ENCODE results near the gene EPYC. TPM values are rescaled to one million over a fixed set of nuclear protein-coding genes. Genes with fewer than 3 reads are reported as not detected.

Gene EPYC
- total and polyA plus RNA-seq, 2 experiments from 2014 or later: not detected

GRCh38 chr12:90964616-90965015, 40.2 kb downstream of the EPYC start:
- no peak overlapping the region for H3K27ac ChIP-seq (ENCODE audit: low read depth)
- no peaks in the 10 kb centered on the region for H3K4me1 ChIP-seq (ENCODE audit: insufficient read depth)
- no peak for DNase-seq (ENCODE audit: low spot score)
- 0 out of 2 replicates have a peak overlapping the region, but pooled peaks have one; percentile 26 for H2AFZ ChIP-seq
- no peak for ATAC-seq
- H3K36me3 ChIP-seq (ENCODE audit: insufficient read depth): no peaks in the 10 kb centered on the region
- H3F3A ChIP-seq (replicated peaks; ENCODE audit: low read depth): no peaks in the 10 kb centered on the region
- H3K9me2 ChIP-seq (ENCODE audit: insufficient read depth): no peaks in the 10 kb centered on the region
- H3K9me3 Mint-ChIP-seq: no peaks in the 10 kb centered on the region
- no peaks in the 10 kb centered on the region for H3K27me3 ChIP-seq (ENCODE audit: insufficient read depth)
- TF ChIP-seq EZH2phosphoT487 (IDR thresholded peaks at IDR 0.05; ENCODE audit: unreplicated experiment) (no peak), JUNB (IDR thresholded peaks at IDR 0.05; ENCODE audit: unreplicated experiment) (no peak), STAT1 (IDR thresholded peaks at IDR 0.05; ENCODE audit: unreplicated experiment) (no peak), ZNF114 (CRISPR knock-in tag; IDR thresholded peaks at IDR 0.05) (no peak), CTCF (conservative IDR thresholded peaks at IDR 0.05; ENCODE audit: low read depth in 2 of 2) (no peak), EZH2 (IDR thresholded peaks at IDR 0.05; ENCODE audit: low read depth, unreplicated experiment) (no peak), NANOG (IDR thresholded peaks at IDR 0.05; ENCODE audit: borderline replicate concordance) (no peak), ETS1 (IDR thresholded peaks at IDR 0.05) (no peak), REST (IDR thresholded peaks at IDR 0.05; ENCODE audit: unreplicated experiment) (no peak), POLR2AphosphoS5 (IDR thresholded peaks at IDR 0.05; ENCODE audit: low read depth) (no peak)
- H3K36me3 Mint-ChIP-seq (ENCODE audit: low read depth): no peaks in the 10 kb centered on the region
- no peaks in the 10 kb centered on the region for H3K4me1 Mint-ChIP-seq
- no peak overlapping the region for H3K4me2 ChIP-seq
- H4K20me1 ChIP-seq (replicated peaks; ENCODE audit: insufficient read depth): no peaks in the 10 kb centered on the region
- no peak overlapping the region for H3K4me3 ChIP-seq
- H3K27ac Mint-ChIP-seq: no peak overlapping the region
- no peaks in the 10 kb centered on the region for H3K79me2 ChIP-seq (replicated peaks; ENCODE audit: insufficient read depth)
- peaks cover 2% of the 10 kb centered on the region for H3K27me3 Mint-ChIP-seq (ENCODE audit: insufficient read depth, low read depth, poor library complexity)
- no peak overlapping the region for H3K4me3 Mint-ChIP-seq

DNA sequence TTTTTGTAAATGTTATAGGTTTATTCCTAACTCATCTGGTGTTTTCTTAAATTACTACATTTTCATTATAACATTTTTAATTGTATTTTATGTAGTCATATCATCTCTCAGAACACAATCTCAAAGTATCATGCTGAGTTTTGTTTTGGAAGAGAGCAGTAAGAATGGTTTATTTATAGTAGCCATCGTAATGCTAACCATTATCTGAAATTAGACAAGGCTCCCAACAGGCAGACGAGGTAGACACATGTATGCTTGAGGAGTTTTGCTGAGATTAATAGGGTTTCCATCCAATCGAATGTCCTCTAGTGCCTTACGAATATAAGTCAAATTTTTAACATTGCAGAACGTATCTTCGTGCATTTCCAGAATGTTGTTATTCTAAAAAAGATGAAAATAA, 40.8 kb downstream of the EPYC start:
- Mint-ChIP-seq H3K9me3 (no peaks in the 10 kb centered on the region), H3K36me3 (ENCODE audit: low read depth) (no peaks in the 10 kb centered on the region), H3K4me3 (no peak overlapping the region), H3K27me3 (ENCODE audit: insufficient read depth, low read depth, poor library complexity) (peaks cover 2% of the 10 kb centered on the region), H3K4me1 (no peaks in the 10 kb centered on the region), H3K27ac (no peak overlapping the region)
- DNase-seq (ENCODE audit: low spot score) (no peak), ATAC-seq (no peak)
- Histone ChIP-seq H3K36me3 (ENCODE audit: insufficient read depth) (no peaks in the 10 kb centered on the region), H2AFZ (no peak overlapping the region), H3K4me2 (no peak overlapping the region), H3F3A (replicated peaks; ENCODE audit: low read depth) (no peaks in the 10 kb centered on the region), H3K4me3 (no peak overlapping the region), H3K9me2 (ENCODE audit: insufficient read depth) (no peaks in the 10 kb centered on the region), H3K27me3 (ENCODE audit: insufficient read depth) (no peaks in the 10 kb centered on the region), H3K27ac (ENCODE audit: low read depth) (no peak overlapping the region), H3K79me2 (replicated peaks; ENCODE audit: insufficient read depth) (no peaks in the 10 kb centered on the region), H3K4me1 (ENCODE audit: insufficient read depth) (no peaks in the 10 kb centered on the region), H4K20me1 (replicated peaks; ENCODE audit: insufficient read depth) (no peaks in the 10 kb centered on the region)
- no peak for TF ChIP-seq ZNF462 (CRISPR knock-in tag; IDR thresholded peaks at IDR 0.05)
